Smooth muscle cell (in vitro differentiated cells): Measurements from ENCODE around the gene NT5DC2. TPM values are rescaled to one million over a fixed set of nuclear protein-coding genes. Genes with fewer than 3 reads are reported as not detected.
"Not testable (repeated sequence)": the region's sequence is repeated elsewhere in the genome, so short reads cannot be mapped to it uniquely, and the experiment has no call there.

Experiments used
- DNase-seq: peaks from one replicate; lab custom pipeline; 2025; ENCODE audit not compliant: unreplicated experiment; lab: John Stamatoyannopoulos, UW
- H2AFZ ChIP-seq: fragments of 200-600 bp; sonication (generic); 2 replicates; pipeline ENCODE4 v1.6.0; 2016; ENCODE audit warnings: antibody characterized with exemption, low read depth, mild to moderate bottlenecking
- H3F3A ChIP-seq: fragments of 200-600 bp; sonication (generic); 2 replicates; pipeline ENCODE4 v1.6.0; 2017; ENCODE audit warnings: antibody characterized with exemption, low read depth
- H3K27ac ChIP-seq: fragments of 200-600 bp; sonication (generic); 2 replicates; pipeline ENCODE4 v1.5.1; 2016; ENCODE audit warnings: low read depth, mild to moderate bottlenecking
- H3K27me3 ChIP-seq: fragments of 200-600 bp; sonication (generic); 2 replicates; pipeline ENCODE4 v1.6.1; 2016; ENCODE audit warnings: low read depth, mild to moderate bottlenecking
- H3K36me3 ChIP-seq: fragments of 200-600 bp; sonication (generic); 2 replicates; pipeline ENCODE4 v1.5.1; 2016; ENCODE audit warnings: low read depth
- H3K4me1 ChIP-seq: fragments of 200-600 bp; sonication (generic); 2 replicates; pipeline ENCODE4 v1.5.1; 2016; ENCODE audit warnings: low read depth
- H3K4me2 ChIP-seq: fragments of 200-600 bp; sonication (generic); 2 replicates; pipeline ENCODE4 v1.6.0; 2016; ENCODE audit warnings: mild to moderate bottlenecking
- H3K4me3 ChIP-seq: fragments of 200-600 bp; sonication (generic); 2 replicates; pipeline ENCODE4 v1.5.1; 2016; ENCODE audit warnings: mild to moderate bottlenecking
- H3K79me2 ChIP-seq: fragments of 200-600 bp; sonication (generic); 2 replicates; pipeline ENCODE4 v1.6.0; 2016; ENCODE audit warnings: low read depth, mild to moderate bottlenecking
- H3K9ac ChIP-seq: fragments of 200-600 bp; sonication (generic); 2 replicates; pipeline ENCODE4 v1.6.0; 2016; ENCODE audit warnings: low read depth
- H3K9me3 ChIP-seq: fragments of 200-600 bp; sonication (generic); replicated peaks from 2 replicates; pipeline ENCODE4 v1.5.1; 2016; ENCODE audit warnings: low read depth
- H4K20me1 ChIP-seq: fragments of 200-600 bp; sonication (generic); 2 replicates; pipeline ENCODE4 v1.6.0; 2016; ENCODE audit warnings: low read depth
- WGBS: methylation state at CpG from one replicate; pipeline ENCODE4 v1.1.7; 2016; ENCODE audit warnings: low lambda C conversion rate; 5-methylcytosine and 5-hydroxymethylcytosine counted together
- polyA plus RNA-seq: library from polyadenylated mRNA; unstranded; fragments of >200 nt; fragmentation: Nextera tagmentation; extraction: Ambion mirVana; gene quantifications from 2 replicates; pipeline ENCODE4 v1.2.1, GENCODE V29; 2016
- total RNA-seq: library from RNA; depleted of rRNA; stranded (reverse); fragments of >200 nt; gene quantifications from 2 replicates; pipeline ENCODE4 v1.2.3, GENCODE V29; 2014
- TF ChIP-seq, protein P1 (sequence below): fragments of 200-600 bp; sonication (generic); IDR thresholded peaks from 2 replicates; pipeline ENCODE4 v1.5.1; 2017; ENCODE audit warnings: borderline replicate concordance, mild to moderate bottlenecking, antibody characterized with exemption; ENCODE audit not compliant: insufficient read depth, poor library complexity, severe bottlenecking

NT5DC2 gene
- total and polyA plus RNA-seq, 2 experiments from 2014 or later, result 156 to 248 TPM

- H2AFZ ChIP-seq, result no peak overlapping the region
- no peak for DNase-seq
- TF ChIP-seq, protein P1, sequence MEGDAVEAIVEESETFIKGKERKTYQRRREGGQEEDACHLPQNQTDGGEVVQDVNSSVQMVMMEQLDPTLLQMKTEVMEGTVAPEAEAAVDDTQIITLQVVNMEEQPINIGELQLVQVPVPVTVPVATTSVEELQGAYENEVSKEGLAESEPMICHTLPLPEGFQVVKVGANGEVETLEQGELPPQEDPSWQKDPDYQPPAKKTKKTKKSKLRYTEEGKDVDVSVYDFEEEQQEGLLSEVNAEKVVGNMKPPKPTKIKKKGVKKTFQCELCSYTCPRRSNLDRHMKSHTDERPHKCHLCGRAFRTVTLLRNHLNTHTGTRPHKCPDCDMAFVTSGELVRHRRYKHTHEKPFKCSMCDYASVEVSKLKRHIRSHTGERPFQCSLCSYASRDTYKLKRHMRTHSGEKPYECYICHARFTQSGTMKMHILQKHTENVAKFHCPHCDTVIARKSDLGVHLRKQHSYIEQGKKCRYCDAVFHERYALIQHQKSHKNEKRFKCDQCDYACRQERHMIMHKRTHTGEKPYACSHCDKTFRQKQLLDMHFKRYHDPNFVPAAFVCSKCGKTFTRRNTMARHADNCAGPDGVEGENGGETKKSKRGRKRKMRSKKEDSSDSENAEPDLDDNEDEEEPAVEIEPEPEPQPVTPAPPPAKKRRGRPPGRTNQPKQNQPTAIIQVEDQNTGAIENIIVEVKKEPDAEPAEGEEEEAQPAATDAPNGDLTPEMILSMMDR, result no peak
- peaks cover 31% of the 10 kb centered on the region for H3K79me2 ChIP-seq
- H3K4me1 ChIP-seq, result peaks cover 20% of the 10 kb centered on the region
- H3F3A ChIP-seq, result no peaks in the 10 kb centered on the region
- peaks cover 70% of the 10 kb centered on the region for H4K20me1 ChIP-seq
- no peak overlapping the region for H3K9ac ChIP-seq
- no peaks in the 10 kb centered on the region for H3K9me3 ChIP-seq
- no peaks in the 10 kb centered on the region for H3K27me3 ChIP-seq
- H3K4me2 ChIP-seq, result no peak overlapping the region
- no peaks in the 10 kb centered on the region for H3K36me3 ChIP-seq
- H3K4me3 ChIP-seq, result no peak overlapping the region
- no peak overlapping the region for H3K27ac ChIP-seq
- 97% methylated on average over 25 of the region's 25 CpGs for WGBS
Observed at GRCh38 chr3:52528586-52529375, 4.9 kb downstream of the NT5DC2 start.

GRCh38 chr3:52527732-52528585 is 5.7 kb downstream of the NT5DC2 start:
- Histone ChIP-seq H3K27me3 (no peaks in the 10 kb centered on the region), H3K4me2 (no peak overlapping the region), H3K4me3 (no peak overlapping the region), H4K20me1 (peaks cover 70% of the 10 kb centered on the region), H3K9ac (no peak overlapping the region), H3K9me3 (no peaks in the 10 kb centered on the region), H3F3A (no peaks in the 10 kb centered on the region), H3K4me1 (peaks cover 20% of the 10 kb centered on the region), H3K79me2 (peaks cover 28% of the 10 kb centered on the region), H2AFZ (no peak overlapping the region), H3K27ac (no peak overlapping the region), H3K36me3 (no peaks in the 10 kb centered on the region)
- WGBS, result 95% methylated on average over 18 of the region's 18 CpGs
- TF ChIP-seq, protein P1, result no peak
- DNase-seq, result no peak

- DNase-seq, result no peak
- Histone ChIP-seq H3K36me3 (no peaks in the 10 kb centered on the region), H3F3A (no peaks in the 10 kb centered on the region), H3K27ac (no peak overlapping the region), H3K4me3 (no peak overlapping the region), H2AFZ (no peak overlapping the region), H3K79me2 (peaks cover 20% of the 10 kb centered on the region), H3K9ac (no peak overlapping the region), H4K20me1 (peaks cover 70% of the 10 kb centered on the region), H3K4me2 (no peak overlapping the region), H3K27me3 (no peaks in the 10 kb centered on the region), H3K9me3 (no peaks in the 10 kb centered on the region), H3K4me1 (peaks cover 15% of the 10 kb centered on the region)
- WGBS, result 96% methylated on average over 14 of the region's 14 CpGs
- TF ChIP-seq, protein P1, result no peak
Observed at GRCh38 chr3:52527039-52527731, 6.5 kb downstream of the NT5DC2 start.

GRCh38 chr3:52526671-52527038 is 7.0 kb downstream of the NT5DC2 start:
- DNase-seq, H3K9me3 ChIP-seq, H3K4me2 ChIP-seq, H3K36me3 ChIP-seq, H2AFZ ChIP-seq, H3K4me1 ChIP-seq, H3F3A ChIP-seq, H3K4me3 ChIP-seq, H3K9ac ChIP-seq, H3K27ac ChIP-seq, H3K27me3 ChIP-seq: not testable (repeated sequence)
- H4K20me1 ChIP-seq, result peaks cover 65% of the 10 kb centered on the region
- WGBS, result 98% methylated on average over 5 of the region's 5 CpGs
- H3K79me2 ChIP-seq, result peaks cover 15% of the 10 kb centered on the region
